Stimulated activated CD4-positive, alpha-beta T cell treated with anti-CD3 and anti-CD28 coated beads, Interleukin-15, amount 100 ng/mL, for 24 hours (primary cell): ENCODE measurements around the gene VCP.

Experiments
- DNase-seq: peaks from one replicate; pipeline ENCODE4 v3.0.0-alpha.2; 2020

Gene VCP

DNA sequence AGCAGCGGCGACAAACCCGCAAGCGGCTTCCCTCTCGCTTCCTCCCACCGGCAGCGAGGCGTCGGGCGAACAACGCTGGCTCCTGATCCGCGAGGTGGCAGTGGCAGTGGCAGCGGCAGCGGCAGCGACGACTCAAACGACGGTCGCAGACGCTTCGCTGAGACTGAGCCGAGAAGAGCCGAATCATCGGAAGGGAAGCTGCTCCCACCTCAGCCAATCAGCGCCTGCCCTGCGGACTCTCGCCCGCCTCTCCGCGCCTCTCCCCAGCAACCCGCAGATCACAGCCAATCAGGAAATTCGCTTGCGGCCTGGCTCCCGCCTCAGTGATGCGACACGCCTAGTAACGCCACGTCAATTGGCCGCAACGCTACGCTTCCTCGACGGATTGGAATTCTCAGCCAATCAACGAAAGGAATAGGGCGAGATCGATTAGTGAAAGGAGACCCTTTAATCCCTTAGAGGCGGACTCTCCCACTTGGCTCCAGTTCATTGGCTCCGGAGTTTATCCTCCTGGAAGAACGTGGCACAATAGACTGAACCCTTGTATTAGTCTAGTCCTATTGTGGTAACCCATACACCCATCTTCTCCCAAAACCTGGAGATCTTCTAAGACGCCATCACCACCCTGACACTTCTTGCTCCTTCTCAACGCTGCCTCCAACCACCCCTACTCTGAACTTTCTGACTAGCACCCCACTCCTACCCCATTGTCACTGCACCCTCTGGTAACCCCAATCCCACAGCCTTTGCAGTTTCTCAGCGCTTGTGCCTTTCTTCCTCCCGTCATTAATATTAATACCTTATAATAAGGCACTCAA, at the start of gene VCP:
VCP (minus strand) TSS at position 165 of the 818 bp plus-strand sequence. CDS start 272 bp downstream, outside the sequence.
- peak; percentile 97 for DNase-seq

DNA sequence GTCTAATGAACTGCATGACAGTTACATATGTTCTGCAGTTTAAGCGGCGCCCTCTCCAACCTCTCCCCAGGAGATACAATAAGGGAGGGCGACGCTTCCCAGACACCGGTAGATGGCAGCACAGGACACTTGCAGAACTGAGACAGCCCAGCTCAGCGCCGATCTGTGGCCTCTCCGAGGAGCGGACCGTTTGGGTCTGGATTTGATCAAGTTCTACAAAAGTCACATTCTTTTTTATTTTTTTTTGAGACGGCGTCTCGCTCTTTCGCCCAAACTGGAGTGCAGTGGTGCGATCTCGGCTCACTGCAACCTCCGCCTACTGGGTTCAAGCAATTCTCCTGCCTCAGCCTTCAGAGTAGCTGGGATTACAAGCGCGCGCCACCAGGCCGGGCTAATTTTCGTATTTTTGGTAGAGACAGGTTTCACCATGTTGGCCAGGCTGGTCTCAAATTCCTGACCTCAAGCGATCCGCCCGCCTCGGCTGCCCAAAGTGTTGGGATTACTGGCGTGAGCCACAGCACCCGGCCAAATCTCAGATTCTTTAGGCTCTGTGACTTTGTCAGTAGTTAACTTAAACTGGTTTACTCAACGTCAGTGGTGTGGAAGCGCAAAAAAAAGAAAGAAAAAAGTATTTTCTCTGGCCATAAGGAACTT, 44.6 kb upstream of the VCP start:
- peak; percentile 91 for DNase-seq

DNA sequence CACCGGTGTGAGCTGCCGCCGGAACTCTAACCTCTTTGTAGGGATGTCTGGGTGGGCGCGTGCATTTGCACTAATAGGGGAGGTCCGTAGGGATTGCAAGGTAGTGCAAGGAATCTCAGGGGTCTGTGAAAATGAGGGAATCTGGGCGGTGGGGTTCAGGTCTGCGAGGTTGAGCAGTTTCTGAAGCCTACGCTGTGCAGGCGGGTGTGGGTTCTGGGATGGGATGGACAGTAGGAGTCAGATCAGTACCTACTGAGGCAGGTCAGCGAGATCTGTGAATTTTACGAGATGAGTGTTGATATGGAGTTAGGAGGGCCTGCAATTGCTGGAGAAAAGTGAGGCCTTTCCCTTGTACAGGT, 44.1 kb upstream of the VCP start:
- no peak for DNase-seq

DNA sequence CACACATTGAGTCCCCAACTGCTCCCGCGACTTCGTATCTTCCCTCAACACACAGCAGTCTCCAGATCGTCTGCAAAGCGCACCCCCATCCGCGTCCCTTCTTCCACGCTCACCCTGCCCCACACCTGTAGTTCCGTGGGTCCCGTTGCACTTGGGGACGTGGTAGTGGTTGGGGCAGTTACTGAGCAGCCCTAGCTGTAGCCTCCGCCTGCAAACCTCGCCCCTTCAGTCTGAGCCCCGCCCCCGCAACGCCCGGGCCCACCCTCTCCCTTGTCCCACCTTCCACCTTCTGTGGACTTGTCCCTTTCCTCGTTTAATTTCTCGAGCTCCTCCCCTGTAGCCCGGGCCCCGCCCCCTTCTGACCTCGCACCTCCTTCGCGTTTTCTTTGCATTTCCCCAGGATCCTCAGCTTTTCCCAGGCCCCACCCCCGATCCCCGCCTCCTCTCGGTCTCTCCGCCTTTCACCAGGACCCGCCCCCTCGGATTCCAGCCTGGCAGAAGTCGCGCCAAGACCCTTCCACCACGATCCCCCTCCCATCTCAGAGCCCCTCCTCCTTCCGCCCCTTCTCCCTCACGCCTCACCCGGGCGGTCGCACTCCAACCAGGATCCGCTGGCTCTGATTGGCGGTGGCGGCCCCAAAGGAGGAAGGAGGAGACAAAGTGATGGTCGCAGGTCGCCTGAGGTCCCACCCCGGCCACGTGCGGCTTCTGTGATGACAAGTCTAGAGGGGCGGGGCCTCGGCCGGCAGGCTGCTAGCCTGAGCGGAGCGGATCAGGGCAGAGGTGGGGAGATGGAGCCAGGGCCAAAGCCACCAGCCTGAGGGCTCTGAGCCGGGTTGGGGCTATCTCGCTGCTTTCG, 43.5 kb upstream of the VCP start, which contains the start of gene ATOSB:
ATOSB (minus strand) TSS at position 183 of the 859 bp plus-strand sequence. CDS start 7,588 bp downstream, outside the sequence.
- peak; percentile 96 for DNase-seq

DNA sequence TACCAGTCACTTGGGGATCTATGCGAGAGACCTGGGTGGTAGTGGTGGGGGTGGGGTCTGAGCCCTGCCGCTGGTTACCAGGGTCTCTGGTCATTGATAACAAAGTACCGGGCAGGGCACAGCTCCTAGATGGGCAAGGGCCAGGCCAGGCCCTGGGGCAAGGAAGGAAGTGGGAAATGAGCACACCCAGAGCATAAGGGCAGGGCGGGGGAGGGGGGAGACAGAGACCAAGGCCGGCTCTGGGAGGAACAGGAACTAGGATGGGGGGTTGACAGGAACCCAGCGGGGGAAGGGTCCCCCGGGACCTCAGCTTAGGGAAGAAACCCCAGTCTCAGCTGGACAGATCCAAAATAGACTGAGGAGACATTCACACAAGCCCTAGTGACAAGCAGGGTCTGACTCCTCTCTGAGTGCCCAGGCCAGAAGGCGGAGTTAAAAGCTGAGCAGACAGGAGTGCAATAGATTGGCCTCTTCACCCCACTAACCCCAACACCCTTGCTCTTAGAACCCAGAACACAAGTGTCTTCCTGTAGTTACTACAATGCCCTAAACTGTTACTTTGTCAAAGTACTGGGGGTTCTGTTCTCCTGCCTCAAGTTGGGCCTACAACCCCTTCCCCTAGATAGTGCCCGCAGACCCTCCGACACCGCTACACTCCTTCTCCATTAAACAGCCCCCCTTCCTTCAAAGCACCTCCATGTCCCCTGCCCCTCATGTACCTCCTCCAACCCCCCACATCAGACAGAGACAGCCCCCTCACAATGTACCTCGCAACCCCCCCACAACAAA, 42.6 kb upstream of the VCP start:
- peak; percentile 49 for DNase-seq

DNA sequence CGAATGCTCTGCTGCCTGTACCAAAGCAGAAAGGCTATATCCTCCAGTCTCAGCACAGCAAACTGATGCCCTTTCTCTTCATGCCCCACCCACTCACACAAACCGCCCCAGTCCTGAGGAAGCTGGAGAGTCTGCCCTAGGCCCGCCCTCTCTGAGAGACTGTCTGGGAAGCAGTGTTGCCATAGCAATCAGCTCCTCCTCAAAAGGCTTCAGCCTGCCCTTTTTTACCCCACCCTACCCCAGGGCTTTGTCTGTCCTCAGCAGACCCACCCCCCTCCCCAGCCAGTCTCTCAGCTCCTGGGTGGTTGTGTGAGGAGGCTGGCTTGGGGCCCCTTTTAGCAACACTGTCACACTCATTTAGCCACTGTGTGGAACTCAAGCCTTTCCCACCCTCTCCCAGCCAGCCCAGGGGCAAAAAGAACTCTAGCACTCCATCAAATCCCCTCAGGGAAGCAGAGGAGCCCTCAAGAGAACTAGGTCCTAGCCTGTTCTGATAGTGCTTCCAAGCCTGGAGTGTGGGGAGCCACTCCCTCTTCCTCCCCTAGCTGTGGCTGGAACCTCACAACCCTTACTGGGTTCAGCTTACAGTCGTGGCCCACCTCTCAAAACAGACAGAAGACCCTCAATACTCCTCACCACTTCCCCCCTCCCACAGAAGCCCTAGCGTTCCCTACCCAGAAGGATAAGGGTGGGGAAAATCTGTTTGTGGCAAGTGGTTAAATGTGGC, 41.9 kb upstream of the VCP start:
- DNase-seq, result peak; percentile 82

DNA sequence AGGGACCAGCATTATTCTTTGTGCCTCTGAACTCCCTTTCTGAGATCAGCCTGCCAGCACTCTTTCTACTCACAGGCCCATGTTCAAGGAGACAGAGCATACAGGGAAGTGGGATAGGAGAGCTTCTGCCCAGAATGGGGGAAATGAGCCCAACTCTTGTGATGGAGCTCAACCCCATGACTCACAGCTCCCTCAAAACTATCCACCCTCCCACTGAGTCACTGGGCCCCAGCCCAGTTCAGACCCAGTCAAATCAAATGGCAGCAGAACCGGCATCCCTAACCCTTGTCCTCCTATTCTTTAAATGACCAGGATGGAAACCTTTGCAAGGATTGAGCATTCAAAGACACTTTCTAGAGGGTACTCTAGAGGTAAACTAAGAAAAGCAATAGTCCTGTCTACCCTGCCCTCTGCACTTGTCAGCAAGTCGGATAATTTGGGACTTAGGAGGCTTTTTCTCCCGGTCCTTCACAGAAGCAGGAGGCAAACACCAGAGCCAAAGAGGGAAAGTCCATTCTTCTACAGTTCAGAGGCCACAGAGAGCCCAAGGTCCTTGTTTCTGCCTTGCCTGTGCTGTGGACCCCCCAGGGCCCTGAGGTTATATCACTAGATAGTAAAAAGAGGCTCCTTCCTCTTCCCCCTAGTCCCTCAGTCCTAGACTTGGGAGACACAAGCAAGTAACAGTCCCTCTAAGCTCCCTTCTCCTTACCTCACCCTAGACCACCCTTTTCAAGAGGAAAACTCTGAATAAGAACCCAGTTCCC, 40.0 kb upstream of the VCP start:
- no peak for DNase-seq

DNA sequence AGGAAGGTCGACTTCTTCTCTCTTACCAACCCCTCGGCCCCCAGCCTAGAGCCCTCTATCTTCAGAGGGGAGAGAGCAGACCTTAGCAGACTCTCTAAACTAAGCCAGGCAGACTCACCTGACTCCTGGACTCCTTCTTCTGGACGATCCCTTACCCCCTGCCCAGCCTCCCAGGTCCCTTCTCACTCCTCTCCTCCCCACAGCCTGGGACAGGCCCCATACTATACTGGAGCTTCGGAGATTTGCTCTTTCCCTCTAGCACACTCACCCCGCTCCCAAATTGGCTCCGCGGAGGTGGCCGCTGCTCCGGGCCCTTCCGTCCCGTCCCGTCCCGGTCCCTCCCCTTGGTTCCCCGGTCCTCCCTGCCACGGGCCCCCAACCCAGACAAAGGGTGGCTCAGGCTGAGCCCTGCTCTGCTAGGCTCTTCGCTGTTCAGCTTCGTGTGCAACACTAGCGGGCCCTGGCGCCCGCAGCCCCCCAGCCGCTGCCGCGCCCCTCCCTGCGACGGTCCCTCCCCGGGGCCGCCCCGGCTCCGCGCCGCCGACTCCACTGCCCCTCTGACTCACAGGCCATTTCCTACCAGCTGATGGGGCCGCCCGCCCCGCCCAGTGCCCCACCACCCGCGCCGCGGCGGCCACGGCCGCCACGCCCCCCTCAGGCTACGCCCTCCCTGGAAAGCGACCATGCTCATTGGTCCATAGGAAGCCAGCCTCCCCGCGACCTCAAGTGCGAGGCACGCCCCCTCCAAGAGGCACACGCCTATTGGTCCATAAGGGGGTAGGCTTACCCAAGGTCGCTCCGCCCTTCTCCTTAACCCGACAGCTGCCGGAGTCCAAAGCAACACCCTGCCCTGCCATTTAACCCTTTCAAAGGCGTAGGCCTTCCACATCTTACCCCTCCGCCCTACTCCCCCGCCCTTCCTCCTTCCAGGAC, 38.8 kb upstream of the VCP start:
- DNase-seq, result peak; percentile 97

DNA sequence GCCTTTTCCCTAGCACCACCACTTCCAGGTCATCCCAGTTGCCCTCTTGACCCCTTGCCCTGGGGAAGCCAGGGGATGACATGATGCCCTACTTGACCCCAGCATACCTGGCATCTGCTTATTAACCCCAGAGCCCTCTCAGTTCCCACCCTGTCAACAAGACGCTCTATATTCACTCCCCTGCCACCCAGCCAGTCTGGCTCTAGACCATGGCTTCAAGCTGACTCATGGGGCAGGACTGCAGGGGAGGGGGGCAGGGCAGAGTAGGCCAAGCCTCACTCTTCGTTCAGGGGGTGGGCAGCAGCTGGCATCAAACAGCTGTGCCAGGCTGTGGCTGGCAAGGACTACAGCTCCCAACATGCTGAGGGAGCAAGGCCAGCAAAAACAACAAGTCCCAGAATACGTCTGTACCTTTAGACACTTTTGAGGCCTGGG, 37.9 kb upstream of the VCP start:
- DNase-seq, result no peak

DNA sequence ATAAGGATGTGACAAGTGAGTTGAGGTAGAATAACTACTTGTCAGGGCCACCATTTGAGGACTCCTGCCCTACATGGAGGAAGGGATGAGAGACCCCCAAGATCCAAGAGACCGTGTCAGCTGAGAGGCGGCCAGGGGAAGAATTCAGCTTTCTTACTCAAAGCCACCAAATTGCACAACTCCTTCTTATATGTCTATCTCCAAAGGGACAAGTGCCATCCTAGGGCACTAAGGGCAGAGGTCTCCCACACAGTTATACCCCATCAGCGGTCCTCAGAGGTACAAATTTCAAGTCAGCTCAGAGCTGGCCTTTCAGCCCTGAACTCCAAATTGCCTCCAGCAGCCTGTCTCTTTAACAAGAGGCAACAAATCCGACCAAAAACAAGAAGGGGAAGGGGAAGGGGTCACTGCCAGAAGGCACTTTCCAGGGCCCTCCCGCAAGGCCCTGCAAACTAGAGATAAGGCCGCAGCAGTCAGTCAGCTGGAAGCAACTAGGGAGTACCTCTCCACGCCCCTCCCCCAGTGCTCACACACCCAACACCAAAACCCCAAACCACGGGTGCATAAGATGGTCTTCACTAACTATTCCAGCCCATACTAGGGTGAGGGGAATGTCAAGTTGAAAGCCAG, 36.6 kb upstream of the VCP start:
- DNase-seq, result no peak

DNA sequence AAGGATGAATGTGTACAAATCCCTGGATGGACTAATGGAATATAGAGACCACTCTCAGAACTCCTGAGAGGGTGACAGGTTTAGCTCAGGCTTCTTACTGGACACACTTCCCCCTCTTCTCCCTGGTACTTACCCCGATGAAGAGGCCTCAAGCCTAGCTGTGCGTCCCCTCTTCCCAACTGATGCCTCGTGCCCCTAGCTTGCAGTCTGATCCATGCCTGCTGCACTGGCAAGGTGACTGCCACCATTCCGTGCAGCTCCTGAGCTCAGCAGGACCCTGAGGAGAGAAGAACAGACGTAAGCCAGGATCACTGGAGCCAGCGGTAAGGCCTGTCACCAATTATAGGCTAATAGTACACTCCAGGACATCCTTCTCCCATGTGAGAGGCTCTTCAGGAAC, 36.0 kb upstream of the VCP start:
- no peak for DNase-seq

DNA sequence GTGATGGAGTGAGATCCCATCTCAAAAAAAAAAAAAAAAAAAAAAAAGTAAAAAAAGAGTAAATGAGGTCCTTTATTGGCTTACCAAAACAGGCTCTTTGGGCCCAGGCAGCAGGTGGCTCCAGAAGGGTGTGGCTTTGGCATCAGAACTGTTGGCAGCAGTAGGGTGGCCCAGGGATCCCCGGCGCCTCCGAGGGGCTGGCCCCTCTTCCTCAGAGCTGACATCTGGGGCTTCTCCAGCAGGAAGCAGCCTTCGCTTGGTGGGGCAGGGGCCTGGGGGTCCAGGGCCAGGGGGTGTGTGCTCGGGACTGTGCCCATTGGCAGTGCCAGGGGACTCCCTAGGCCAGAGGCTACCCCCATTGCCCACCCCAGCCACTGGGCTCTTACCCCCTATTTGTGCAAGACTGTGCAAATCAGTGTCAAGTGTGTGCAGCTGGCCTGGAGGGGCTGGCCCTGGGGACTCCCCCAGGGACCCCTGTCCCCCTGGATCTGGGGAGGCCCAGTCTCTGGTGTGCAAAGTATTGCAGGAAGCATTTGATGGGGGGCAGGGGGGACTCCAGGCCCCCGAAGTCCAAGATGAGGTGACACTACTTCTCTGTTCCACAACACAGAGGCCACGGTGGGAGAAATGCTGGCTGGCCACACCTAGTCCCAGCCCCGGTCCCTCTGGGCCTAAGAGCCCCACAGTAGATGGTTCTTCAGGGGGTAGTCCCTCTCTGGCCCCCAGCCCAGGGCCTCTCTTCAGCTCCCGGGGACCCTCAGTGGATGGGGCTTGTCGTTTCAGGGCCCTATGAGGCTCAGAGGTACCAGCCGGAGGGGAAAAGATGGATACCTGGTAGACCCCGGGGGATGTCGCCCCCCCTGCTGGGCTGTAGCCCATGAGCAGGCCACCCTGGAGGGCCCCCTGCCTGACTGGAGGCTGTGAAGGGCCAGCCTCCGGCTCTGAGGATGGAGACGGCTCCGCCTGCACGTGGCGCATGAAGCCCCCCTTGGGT, 35.2 kb upstream of the VCP start:
- no peak for DNase-seq

DNA sequence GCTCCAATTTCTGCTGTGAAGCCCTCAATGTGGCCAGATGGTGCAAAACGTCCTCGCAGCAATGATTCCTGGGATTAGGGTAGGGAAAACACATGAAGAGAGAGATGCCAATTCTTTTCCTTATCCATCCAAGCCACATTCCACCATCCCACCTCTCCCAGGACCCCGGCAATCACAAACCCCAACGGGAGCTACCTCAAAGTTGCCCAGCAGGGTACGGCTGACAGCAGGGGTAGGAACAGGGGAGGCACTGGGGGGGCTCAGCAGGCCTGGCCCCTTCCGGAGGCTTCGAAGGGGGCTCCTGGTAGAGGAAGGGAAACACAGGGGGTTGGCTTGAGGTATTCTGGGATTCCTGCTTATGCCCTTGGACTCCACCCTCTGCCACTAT, 33.9 kb upstream of the VCP start:
- DNase-seq, result no peak

DNA sequence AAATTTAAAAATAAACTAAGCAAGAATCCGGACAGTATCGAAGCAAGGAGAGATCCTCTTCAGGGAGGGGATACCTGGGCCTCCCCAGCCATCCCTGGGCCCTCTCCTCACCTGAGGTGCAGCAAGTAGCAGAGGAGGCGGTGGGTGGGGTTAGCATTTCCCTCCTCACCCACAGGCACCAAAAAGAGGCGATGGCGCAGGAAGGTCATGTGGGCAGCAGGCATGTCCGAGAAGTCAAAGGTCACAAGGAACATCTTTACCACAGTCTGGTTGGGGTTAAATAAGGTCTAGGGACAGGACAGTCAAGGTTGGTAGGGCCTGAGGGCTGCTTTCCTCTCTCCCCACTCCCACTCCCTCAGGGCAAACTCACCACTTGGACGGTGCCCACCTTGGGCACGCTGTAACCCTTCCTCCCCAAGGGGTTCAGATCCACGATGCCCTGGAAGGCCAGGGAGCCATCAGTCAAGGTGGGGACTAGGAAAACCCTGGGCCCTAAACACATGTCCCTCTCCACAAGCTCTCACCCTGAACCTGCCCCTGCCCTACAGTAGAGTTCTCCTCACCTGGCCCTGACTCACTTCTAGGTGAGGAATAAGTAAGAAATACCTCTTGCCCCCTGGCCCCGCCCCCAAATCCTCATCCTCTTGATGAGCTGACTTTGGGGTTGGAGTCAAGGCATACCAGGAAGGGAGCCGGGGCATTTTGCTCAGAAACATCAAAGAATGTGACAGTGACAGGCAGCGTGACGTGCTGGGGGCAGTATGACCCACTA, 33.3 kb upstream of the VCP start:
- DNase-seq, result no peak

DNA sequence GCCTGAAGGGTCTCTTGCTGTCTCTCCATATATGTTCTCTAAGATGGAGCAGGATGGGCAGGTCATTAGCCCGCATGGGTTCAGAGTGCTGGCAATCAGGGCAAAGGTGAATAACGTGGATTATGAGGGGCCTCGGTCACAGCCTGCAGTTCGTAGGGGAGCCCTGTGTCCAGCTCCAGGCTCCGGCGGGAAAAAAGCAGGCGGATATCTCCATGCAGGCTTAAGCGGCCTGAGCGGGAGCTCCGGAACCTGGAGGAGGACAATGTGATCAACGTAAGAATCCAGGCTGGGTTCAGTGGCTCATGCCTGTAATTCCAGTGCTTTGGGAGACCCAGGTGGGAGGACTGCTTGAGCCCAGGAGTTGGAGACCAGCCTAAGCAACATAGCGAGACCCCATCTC, 32.7 kb upstream of the VCP start:
- no peak for DNase-seq

DNA sequence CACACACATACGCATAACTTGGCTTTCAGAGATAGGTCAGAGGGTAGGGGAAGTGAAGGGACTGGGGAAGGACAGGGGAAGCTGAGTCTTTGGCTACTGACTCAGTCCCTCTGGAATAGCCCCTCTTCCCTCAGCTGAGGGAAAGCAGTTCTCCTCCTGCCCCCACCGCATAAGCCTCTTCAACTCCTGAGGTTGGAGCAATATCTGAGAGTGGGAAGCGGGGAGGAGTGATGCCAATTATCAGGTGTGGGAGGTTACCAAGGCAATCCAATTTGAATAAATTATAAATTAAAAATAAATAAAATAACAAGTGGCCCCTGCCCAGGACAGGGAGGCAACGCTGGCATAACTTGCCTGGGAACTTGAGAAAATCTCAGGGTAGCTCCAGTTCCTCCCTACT, 32.2 kb upstream of the VCP start:
- DNase-seq, result no peak

DNA sequence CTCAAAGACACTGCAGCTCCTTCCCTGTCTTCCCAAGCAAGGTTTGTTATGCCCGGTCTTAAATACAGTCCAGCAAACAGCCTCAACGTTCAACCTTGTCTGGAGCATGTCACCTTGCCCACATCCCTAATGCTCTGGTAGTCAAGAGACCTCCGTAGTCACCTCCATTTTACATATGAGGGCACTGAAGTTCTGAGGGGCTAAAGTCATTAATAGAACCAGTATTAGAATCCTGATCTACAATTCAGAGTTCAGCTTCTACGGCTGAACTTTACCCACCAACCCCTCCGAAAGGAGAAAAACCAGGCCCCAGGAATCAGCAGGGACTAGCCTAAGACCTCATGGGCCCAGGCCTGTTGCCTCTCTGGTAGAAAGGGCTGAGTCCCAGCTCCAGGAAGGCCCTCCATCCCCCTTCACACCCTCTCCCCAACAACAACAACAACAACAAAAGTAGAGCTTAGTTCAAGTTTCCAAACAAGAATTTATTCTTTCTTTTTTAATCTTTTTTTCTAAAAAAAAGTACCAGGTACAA, 31.3 kb upstream of the VCP start:
- DNase-seq, result no peak
